ENCODE results near the gene LYSET. TPM values are rescaled to one million over a fixed set of nuclear protein-coding genes. Genes with fewer than 3 reads are reported as not detected.
"Not testable (repeated sequence)": the region's sequence is repeated elsewhere in the genome, so short reads cannot be mapped to it uniquely, and the experiment has no call there.

Gene LYSET
- total and polyA plus RNA-seq, 9 of the 15 experiments (the other 6 are each of a cell fraction or from before 2014, with no cell fraction given): 7.6 to 36.6 (median 15.9) TPM

GRCh38 chr14:93136009-93136408, 49.1 kb upstream of the LYSET start:
- intact Hi-C loops (cut with micrococcal nuclease): no loop called here
- Histone ChIP-seq H2AFZ (ENCODE audit: low read depth, low read length) (no peak overlapping the region), H3K4me3 (no peak overlapping the region), H3K36me3 (ENCODE audit: control insufficient read depth, insufficient read depth, low read length) (no peaks in the 10 kb centered on the region), H3K9me1 (ENCODE audit: control insufficient read depth, insufficient read depth, low read length) (no peaks in the 10 kb centered on the region), H4K20me1 (replicated peaks; ENCODE audit: control insufficient read depth, insufficient read depth, low read length) (no peaks in the 10 kb centered on the region), H3K27ac (ENCODE audit: extremely low read depth, low read depth, low read length) (no peak overlapping the region), H3K9ac (ENCODE audit: insufficient read depth in 1 of 2, low read depth in 2 of 2, low read length in 2 of 2) (no peak overlapping the region), H3K4me1 (replicated peaks in 1 of 2; ENCODE audit: control insufficient read depth in 2 of 2, insufficient read depth in 2 of 2, low read length in 2 of 2) (peaks cover 3 to 7% of the 10 kb centered on the region in 2 experiments; a peak in 3 of 5 replicates), H3K27me3 (ENCODE audit: control insufficient read depth in 2 of 2, insufficient read depth in 2 of 2, low read length in 2 of 2) (no peaks in the 10 kb centered on the region), H3K9me3 (replicated peaks; ENCODE audit: control insufficient read depth, insufficient read depth, low read depth, low read length) (no peaks in the 10 kb centered on the region), H3K4me2 (ENCODE audit: insufficient read depth, low read length) (no peak overlapping the region), H3K79me2 (ENCODE audit: control insufficient read depth, insufficient read depth, low read length) (no peaks in the 10 kb centered on the region)
- BruUV-seq (replicated peaks): no TSS peak
- in situ Hi-C loops (cut with MboI): no loop called here
- FAIRE-seq (no peak), ATAC-seq (no peak), DNase-seq (ENCODE audit: extremely low read depth in 1 of 4, low spot score in 3 of 4) (no peak)
- ChIA-PET POLR2A (interaction anchor here (0.6 kb wide), 1 partner anchor 235 kb away, joined by 3 read pairs; no protein-coding TSS in a partner anchor), CTCF (ENCODE audit: low intra/inter-chr PET ratio) (interaction anchor here (3.9 kb wide), 1 partner anchor 23 kb away, joined by 22 read pairs; no protein-coding TSS in a partner anchor)
- no peak for TF ChIP-seq ZNF766 (CRISPR knock-in tag; conservative IDR thresholded peaks at IDR 0.05)
- TF ChIP-seq, protein P1, sequence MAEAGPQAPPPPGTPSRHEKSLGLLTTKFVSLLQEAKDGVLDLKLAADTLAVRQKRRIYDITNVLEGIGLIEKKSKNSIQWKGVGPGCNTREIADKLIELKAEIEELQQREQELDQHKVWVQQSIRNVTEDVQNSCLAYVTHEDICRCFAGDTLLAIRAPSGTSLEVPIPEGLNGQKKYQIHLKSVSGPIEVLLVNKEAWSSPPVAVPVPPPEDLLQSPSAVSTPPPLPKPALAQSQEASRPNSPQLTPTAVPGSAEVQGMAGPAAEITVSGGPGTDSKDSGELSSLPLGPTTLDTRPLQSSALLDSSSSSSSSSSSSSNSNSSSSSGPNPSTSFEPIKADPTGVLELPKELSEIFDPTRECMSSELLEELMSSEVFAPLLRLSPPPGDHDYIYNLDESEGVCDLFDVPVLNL (CRISPR knock-in tag; IDR thresholded peaks at IDR 0.05; ENCODE audit: low read depth): no peak
- no peak for TF ChIP-seq IRF9 (tag; IDR thresholded peaks at IDR 0.05)
- TF ChIP-seq RBM22 (IDR thresholded peaks at IDR 0.05; ENCODE audit: low read depth, low read length, poor library complexity, severe bottlenecking): no peak
- TF ChIP-seq EGR1 (conservative IDR thresholded peaks at IDR 0.05): no peak
- no peak for TF ChIP-seq NR4A1 (CRISPR knock-in tag; IDR thresholded peaks at IDR 0.05)
- TF ChIP-seq NR4A1 (tag; IDR thresholded peaks at IDR 0.05): no peak
- TF ChIP-seq LCOR (CRISPR knock-in tag; IDR thresholded peaks at IDR 0.05): no peak
- TF ChIP-seq ZNF75A (CRISPR knock-in tag; IDR thresholded peaks at IDR 0.05): no peak
- TF ChIP-seq BRD9 (IDR thresholded peaks at IDR 0.05; ENCODE audit: low read depth, partially characterized antibody): no peak
- TF ChIP-seq NCOA1 (IDR thresholded peaks at IDR 0.05; ENCODE audit: low read depth): no peak
- TF ChIP-seq ZNF324 (CRISPR knock-in tag; IDR thresholded peaks at IDR 0.05): no peak
- TF ChIP-seq SETDB1 (IDR thresholded peaks at IDR 0.05; ENCODE audit: low read length): no peak
- TF ChIP-seq, protein P2, sequence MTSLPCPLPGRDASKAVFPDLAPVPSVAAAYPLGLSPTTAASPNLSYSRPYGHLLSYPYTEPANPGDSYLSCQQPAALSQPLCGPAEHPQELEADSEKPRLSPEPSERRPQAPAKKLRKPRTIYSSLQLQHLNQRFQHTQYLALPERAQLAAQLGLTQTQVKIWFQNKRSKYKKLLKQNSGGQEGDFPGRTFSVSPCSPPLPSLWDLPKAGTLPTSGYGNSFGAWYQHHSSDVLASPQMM (CRISPR knock-in tag; IDR thresholded peaks at IDR 0.05): no peak
- 31% methylated on average over 5 of the region's 8 CpGs for WGBS (ENCODE audit: insufficient coverage, low coverage, missing lambda C conversion rate)

DNA sequence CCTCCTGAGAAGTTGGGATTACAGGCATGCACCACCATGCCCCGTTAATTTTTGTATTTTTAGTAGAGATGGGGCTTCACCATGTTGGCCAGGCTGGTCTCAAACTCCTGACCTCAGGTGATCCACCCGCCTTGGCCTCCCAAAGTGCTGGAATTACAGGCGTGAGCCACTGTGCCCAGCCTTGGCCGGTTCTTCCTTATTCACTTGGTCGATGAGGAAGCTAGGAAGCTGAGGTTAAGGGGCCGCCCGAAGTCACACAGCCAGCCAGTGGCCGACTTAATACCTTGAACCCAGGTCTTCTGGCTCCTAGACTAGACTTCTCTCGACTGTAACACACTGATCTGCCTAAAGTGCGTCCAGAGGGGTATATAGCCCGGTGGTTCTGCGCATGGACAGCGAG, 48.6 kb upstream of the LYSET start:
- H3K9me3 ChIP-seq (replicated peaks; ENCODE audit: control insufficient read depth, insufficient read depth, low read depth, low read length); H3K27ac ChIP-seq (ENCODE audit: extremely low read depth, low read depth, low read length); FAIRE-seq; H3K9me1 ChIP-seq (ENCODE audit: control insufficient read depth, insufficient read depth, low read length); H3K79me2 ChIP-seq (ENCODE audit: control insufficient read depth, insufficient read depth, low read length); H4K20me1 ChIP-seq (replicated peaks; ENCODE audit: control insufficient read depth, insufficient read depth, low read length); ATAC-seq; H3K9ac ChIP-seq (ENCODE audit: insufficient read depth in 1 of 2, low read depth in 2 of 2, low read length in 2 of 2); BruUV-seq (replicated peaks); in situ Hi-C loops (cut with MboI); H3K4me1 ChIP-seq (replicated peaks in 1 of 2; ENCODE audit: control insufficient read depth in 2 of 2, insufficient read depth in 2 of 2, low read length in 2 of 2); H3K36me3 ChIP-seq (ENCODE audit: control insufficient read depth, insufficient read depth, low read length); intact Hi-C loops (cut with micrococcal nuclease); H2AFZ ChIP-seq (ENCODE audit: low read depth, low read length); H3K4me3 ChIP-seq; H3K4me2 ChIP-seq (ENCODE audit: insufficient read depth, low read length); DNase-seq (ENCODE audit: extremely low read depth in 1 of 4, low spot score in 3 of 4); H3K27me3 ChIP-seq (ENCODE audit: control insufficient read depth in 2 of 2, insufficient read depth in 2 of 2, low read length in 2 of 2): not testable (repeated sequence)
- POLR2A ChIA-PET: interaction anchor here (0.6 kb wide), 1 partner anchor 235 kb away, joined by 3 read pairs; no protein-coding TSS in a partner anchor
- CTCF ChIA-PET (ENCODE audit: low intra/inter-chr PET ratio): interaction anchor here (3.9 kb wide), 1 partner anchor 23 kb away, joined by 22 read pairs; no protein-coding TSS in a partner anchor
- WGBS (ENCODE audit: insufficient coverage, low coverage, missing lambda C conversion rate): 43% methylated on average over 12 of the region's 13 CpGs

Measured in K562 (cell line).